NCI-H524 treated with DMSO at 0.1 percent for 48 hours (cell line): ENCODE data around the gene SORCS1.
"Not testable (repeated sequence)": the region's sequence is repeated elsewhere in the genome, so short reads cannot be mapped to it uniquely, and the experiment has no call there.

ENCODE experiments used
- DNase-seq: peaks from one replicate; lab custom pipeline; 2025; lab: John Stamatoyannopoulos, UW

SORCS1 gene

GRCh38 chr10:106942035-106942662 is 222.4 kb downstream of the SORCS1 start:
- no peak for DNase-seq

GRCh38 chr10:106941297-106942034 is 223.0 kb downstream of the SORCS1 start:
- no peak for DNase-seq

GRCh38 chr10:106938513-106938912 is 226.0 kb downstream of the SORCS1 start:
- no peak for DNase-seq

- DNase-seq: no peak
Measured at GRCh38 chr10:106935978-106936451, 228.5 kb downstream of the SORCS1 start.

GRCh38 chr10:106931853-106932249 is 232.7 kb downstream of the SORCS1 start:
- no peak for DNase-seq

GRCh38 chr10:106931159-106931852 is 233.2 kb downstream of the SORCS1 start:
- no peak for DNase-seq

- no peak for DNase-seq
Measured at GRCh38 chr10:106930751-106931150, 233.8 kb downstream of the SORCS1 start.

- DNase-seq: no peak
Measured at GRCh38 chr10:106929291-106929895, 235.1 kb downstream of the SORCS1 start.

- not testable (repeated sequence) for DNase-seq
Measured at GRCh38 chr10:106928151-106928550, 236.4 kb downstream of the SORCS1 start.

- no peak for DNase-seq
Measured at GRCh38 chr10:106925191-106925590, 239.3 kb downstream of the SORCS1 start.

GRCh38 chr10:106920538-106920937 is 244.0 kb downstream of the SORCS1 start:
- DNase-seq: no peak

GRCh38 chr10:106919871-106920282 is 244.6 kb downstream of the SORCS1 start:
- DNase-seq: no peak

GRCh38 chr10:106917452-106918055 is 247.0 kb downstream of the SORCS1 start:
- DNase-seq: no peak

- DNase-seq: no peak
Measured at GRCh38 chr10:106914016-106914415, 250.5 kb downstream of the SORCS1 start.

- DNase-seq: no peak
Measured at GRCh38 chr10:106913348-106913747, 251.2 kb downstream of the SORCS1 start.

- DNase-seq: no peak
Measured at GRCh38 chr10:106911096-106911495, 253.4 kb downstream of the SORCS1 start.

GRCh38 chr10:106910666-106911065 is 253.8 kb downstream of the SORCS1 start:
- no peak for DNase-seq

GRCh38 chr10:106908225-106908624 is 256.3 kb downstream of the SORCS1 start:
- no peak for DNase-seq

- DNase-seq: no peak
Measured at GRCh38 chr10:106904209-106904608, 260.3 kb downstream of the SORCS1 start.

- DNase-seq: no peak
Measured at GRCh38 chr10:106903180-106903579, 261.3 kb downstream of the SORCS1 start.

GRCh38 chr10:106900016-106900652 is 264.4 kb downstream of the SORCS1 start:
- no peak for DNase-seq

GRCh38 chr10:106898446-106898845 is 266.1 kb downstream of the SORCS1 start:
- no peak for DNase-seq
